ENCODE results near the gene CP.

DNA sequence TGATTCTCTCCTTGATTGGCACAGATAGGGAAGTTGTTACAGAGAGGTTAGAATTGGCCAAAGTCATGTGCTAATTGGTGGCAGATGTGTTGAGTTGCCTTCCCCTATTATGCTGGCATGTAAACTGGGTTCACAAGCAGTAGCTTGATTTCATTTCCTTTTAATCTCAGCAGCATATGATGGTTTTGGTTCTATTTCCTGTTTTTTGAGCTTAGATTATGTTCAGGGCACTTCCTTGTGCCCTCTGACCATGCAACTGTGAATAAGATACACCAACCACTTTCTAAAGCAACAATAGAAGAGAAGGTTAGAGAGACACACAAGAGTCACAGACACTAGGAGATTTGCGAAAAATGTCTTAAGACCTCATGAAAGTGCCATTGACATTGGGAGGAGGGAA, 75.7 kb downstream of the CP start:
- TF ChIP-seq, protein P1, sequence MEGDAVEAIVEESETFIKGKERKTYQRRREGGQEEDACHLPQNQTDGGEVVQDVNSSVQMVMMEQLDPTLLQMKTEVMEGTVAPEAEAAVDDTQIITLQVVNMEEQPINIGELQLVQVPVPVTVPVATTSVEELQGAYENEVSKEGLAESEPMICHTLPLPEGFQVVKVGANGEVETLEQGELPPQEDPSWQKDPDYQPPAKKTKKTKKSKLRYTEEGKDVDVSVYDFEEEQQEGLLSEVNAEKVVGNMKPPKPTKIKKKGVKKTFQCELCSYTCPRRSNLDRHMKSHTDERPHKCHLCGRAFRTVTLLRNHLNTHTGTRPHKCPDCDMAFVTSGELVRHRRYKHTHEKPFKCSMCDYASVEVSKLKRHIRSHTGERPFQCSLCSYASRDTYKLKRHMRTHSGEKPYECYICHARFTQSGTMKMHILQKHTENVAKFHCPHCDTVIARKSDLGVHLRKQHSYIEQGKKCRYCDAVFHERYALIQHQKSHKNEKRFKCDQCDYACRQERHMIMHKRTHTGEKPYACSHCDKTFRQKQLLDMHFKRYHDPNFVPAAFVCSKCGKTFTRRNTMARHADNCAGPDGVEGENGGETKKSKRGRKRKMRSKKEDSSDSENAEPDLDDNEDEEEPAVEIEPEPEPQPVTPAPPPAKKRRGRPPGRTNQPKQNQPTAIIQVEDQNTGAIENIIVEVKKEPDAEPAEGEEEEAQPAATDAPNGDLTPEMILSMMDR (conservative IDR thresholded peaks at IDR 0.05; ENCODE audit: low read depth in 2 of 2) = no peak
- TF ChIP-seq EZH2phosphoT487 (IDR thresholded peaks at IDR 0.05; ENCODE audit: unreplicated experiment) (no peak), EZH2 (IDR thresholded peaks at IDR 0.05; ENCODE audit: low read depth, unreplicated experiment) (no peak), POLR2AphosphoS5 (IDR thresholded peaks at IDR 0.05; ENCODE audit: low read depth) (no peak), CREB1 (CRISPR knock-in tag; IDR thresholded peaks at IDR 0.05; ENCODE audit: low read depth) (no peak), NANOG (IDR thresholded peaks at IDR 0.05; ENCODE audit: borderline replicate concordance) (no peak), ZNF331 (CRISPR knock-in tag; IDR thresholded peaks at IDR 0.05; ENCODE audit: low read depth) (no peak), STAT1 (IDR thresholded peaks at IDR 0.05; ENCODE audit: unreplicated experiment) (no peak)
- TF ChIP-seq, protein P2, sequence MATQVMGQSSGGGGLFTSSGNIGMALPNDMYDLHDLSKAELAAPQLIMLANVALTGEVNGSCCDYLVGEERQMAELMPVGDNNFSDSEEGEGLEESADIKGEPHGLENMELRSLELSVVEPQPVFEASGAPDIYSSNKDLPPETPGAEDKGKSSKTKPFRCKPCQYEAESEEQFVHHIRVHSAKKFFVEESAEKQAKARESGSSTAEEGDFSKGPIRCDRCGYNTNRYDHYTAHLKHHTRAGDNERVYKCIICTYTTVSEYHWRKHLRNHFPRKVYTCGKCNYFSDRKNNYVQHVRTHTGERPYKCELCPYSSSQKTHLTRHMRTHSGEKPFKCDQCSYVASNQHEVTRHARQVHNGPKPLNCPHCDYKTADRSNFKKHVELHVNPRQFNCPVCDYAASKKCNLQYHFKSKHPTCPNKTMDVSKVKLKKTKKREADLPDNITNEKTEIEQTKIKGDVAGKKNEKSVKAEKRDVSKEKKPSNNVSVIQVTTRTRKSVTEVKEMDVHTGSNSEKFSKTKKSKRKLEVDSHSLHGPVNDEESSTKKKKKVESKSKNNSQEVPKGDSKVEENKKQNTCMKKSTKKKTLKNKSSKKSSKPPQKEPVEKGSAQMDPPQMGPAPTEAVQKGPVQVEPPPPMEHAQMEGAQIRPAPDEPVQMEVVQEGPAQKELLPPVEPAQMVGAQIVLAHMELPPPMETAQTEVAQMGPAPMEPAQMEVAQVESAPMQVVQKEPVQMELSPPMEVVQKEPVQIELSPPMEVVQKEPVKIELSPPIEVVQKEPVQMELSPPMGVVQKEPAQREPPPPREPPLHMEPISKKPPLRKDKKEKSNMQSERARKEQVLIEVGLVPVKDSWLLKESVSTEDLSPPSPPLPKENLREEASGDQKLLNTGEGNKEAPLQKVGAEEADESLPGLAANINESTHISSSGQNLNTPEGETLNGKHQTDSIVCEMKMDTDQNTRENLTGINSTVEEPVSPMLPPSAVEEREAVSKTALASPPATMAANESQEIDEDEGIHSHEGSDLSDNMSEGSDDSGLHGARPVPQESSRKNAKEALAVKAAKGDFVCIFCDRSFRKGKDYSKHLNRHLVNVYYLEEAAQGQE (IDR thresholded peaks at IDR 0.05; ENCODE audit: unreplicated experiment) = no peak
- TF ChIP-seq, protein P3, sequence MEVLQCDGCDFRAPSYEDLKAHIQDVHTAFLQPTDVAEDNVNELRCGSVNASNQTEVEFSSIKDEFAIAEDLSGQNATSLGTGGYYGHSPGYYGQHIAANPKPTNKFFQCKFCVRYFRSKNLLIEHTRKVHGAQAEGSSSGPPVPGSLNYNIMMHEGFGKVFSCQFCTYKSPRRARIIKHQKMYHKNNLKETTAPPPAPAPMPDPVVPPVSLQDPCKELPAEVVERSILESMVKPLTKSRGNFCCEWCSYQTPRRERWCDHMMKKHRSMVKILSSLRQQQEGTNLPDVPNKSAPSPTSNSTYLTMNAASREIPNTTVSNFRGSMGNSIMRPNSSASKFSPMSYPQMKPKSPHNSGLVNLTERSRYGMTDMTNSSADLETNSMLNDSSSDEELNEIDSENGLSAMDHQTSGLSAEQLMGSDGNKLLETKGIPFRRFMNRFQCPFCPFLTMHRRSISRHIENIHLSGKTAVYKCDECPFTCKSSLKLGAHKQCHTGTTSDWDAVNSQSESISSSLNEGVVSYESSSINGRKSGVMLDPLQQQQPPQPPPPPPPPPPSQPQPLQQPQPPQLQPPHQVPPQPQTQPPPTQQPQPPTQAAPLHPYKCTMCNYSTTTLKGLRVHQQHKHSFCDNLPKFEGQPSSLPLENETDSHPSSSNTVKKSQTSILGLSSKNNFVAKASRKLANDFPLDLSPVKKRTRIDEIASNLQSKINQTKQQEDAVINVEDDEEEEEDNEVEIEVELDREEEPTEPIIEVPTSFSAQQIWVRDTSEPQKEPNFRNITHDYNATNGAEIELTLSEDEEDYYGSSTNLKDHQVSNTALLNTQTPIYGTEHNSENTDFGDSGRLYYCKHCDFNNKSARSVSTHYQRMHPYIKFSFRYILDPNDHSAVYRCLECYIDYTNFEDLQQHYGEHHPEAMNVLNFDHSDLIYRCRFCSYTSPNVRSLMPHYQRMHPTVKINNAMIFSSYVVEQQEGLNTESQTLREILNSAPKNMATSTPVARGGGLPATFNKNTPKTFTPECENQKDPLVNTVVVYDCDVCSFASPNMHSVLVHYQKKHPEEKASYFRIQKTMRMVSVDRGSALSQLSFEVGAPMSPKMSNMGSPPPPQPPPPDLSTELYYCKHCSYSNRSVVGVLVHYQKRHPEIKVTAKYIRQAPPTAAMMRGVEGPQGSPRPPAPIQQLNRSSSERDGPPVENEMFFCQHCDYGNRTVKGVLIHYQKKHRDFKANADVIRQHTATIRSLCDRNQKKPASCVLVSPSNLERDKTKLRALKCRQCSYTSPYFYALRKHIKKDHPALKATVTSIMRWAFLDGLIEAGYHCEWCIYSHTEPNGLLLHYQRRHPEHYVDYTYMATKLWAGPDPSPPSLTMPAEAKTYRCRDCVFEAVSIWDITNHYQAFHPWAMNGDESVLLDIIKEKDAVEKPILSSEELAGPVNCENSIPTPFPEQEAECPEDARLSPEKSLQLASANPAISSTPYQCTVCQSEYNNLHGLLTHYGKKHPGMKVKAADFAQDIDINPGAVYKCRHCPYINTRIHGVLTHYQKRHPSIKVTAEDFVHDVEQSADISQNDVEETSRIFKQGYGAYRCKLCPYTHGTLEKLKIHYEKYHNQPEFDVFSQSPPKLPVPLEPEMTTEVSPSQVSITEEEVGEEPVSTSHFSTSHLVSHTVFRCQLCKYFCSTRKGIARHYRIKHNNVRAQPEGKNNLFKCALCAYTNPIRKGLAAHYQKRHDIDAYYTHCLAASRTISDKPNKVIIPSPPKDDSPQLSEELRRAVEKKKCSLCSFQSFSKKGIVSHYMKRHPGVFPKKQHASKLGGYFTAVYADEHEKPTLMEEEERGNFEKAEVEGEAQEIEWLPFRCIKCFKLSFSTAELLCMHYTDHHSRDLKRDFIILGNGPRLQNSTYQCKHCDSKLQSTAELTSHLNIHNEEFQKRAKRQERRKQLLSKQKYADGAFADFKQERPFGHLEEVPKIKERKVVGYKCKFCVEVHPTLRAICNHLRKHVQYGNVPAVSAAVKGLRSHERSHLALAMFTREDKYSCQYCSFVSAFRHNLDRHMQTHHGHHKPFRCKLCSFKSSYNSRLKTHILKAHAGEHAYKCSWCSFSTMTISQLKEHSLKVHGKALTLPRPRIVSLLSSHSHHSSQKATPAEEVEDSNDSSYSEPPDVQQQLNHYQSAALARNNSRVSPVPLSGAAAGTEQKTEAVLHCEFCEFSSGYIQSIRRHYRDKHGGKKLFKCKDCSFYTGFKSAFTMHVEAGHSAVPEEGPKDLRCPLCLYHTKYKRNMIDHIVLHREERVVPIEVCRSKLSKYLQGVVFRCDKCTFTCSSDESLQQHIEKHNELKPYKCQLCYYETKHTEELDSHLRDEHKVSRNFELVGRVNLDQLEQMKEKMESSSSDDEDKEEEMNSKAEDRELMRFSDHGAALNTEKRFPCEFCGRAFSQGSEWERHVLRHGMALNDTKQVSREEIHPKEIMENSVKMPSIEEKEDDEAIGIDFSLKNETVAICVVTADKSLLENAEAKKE (CRISPR knock-in tag; IDR thresholded peaks at IDR 0.05) = no peak
